Fibroblast of gingiva (primary cell): ENCODE results near the gene CCNI2.

ENCODE experiments used
- DNase-seq: peaks from one replicate; pipeline ENCODE4 v3.0.0-alpha.2; 2011; ENCODE audit warnings: low read depth

CCNI2 gene

DNA sequence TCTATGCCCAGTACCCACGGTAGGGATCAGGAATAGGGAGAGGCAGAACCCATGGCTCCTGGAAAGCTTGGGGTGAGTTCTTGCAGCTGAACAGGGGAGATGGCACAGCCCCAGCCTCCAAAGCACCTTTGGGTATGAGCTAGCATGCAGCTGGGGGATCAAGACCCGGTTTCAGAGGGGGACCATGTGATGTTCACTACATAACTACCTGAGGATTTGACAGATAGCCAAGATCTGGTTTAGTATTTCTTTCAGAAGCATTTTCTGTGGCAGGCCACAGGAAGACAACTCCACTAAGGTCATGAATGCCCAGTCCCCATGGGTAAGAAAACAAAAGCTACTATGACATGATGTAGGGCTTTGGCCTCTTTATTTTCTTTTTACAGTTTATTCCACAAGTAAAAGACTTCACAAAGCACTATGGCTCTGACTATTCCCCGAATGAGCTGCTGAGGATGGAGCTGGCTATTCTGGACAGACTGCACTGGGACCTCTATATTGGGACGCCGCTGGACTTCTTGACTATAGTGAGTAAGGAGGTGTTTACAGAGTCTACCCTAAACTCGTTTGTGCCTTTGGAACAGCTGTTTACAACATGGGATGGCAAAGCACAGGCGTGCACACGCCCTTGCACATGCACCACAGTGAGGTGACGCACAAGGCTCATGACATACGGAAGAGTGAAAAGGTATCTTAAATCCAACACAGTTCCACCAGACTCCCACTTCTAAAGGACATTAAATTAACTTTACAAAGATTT is 3.4 kb downstream of the CCNI2 start:
- DNase-seq = no peak

- peak; percentile 93 for DNase-seq
Observed at GRCh38 chr5:132751444-132751843, 4.2 kb downstream of the CCNI2 start.

DNA sequence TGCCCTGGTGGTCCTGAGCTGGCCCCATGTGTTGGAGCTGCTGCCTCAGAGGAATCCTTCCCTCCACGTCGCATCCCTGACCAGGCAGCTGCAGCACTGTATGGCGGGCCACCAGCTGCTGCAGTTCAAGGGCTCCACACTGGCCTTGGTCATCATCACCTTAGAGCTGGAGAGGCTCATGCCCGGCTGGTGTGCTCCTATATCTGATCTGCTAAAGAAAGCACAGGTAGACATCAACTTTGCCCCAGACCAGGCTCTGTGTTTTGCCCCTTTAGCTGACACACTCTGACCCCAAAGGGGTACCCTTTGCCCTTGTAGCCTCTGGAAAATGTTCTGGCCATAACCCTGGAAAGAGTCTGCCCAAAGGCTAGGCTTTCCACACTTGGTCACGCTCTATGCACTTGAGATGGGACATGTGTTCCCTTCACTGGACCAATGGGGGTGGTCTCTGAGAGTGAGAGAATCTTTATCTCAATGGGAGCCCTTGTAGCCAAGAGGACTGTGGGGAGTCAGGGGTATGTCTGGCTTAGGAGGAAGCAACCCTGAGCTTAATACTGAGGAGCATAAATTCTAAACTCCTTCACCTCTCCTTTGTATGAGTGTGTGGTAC is 4.8 kb downstream of the CCNI2 start:
- DNase-seq = no peak

- no peak for DNase-seq
Observed at GRCh38 chr5:132752581-132753125, 5.4 kb downstream of the CCNI2 start.

DNA sequence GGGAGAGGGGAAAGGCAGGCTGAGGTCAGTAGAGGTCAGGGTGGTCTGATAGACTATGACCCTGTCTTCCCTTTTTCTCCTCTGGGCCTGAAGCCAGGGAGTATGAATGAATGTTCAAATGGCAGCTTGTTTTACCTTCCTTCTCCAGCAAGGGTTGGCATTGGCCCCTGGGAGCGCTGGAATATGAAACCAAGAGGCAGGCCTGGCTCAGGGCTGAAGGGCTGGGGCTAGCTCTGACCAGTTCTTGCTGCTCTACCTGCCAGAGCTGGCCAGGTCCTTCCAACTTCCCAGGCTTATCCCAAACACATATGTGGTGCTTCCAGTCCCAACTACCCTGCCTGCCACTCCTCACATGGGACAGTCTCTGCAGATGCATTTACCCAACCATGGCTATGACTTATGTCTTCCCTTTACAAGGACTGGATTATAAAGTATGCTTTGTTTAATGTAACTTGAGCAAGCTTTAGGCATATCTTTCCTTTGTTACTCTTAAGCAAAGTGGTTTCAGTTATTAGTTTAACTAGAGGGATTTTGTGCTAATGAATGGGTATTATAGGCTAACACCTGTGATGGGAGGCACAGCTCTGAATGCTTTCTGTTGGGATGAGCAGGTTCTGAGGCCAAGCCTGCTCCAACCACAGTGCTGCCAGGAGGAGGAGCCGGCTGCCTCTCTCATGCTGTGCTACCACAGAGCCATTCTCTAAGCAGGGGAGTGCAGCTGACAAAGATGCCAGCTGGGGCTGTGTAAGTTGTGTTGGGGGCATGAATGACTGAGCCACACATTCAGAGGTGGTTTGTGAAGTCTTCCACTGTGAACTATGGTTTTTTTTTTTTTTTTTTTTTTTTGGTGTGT is 6.1 kb downstream of the CCNI2 start:
- no peak for DNase-seq

GRCh38 chr5:132754111-132754510 is 6.9 kb downstream of the CCNI2 start:
- DNase-seq = no peak

- DNase-seq = peak; percentile 29
Observed at GRCh38 chr5:132754947-132755346, 7.7 kb downstream of the CCNI2 start.

- no peak for DNase-seq
Observed at GRCh38 chr5:132756542-132756941, 9.3 kb downstream of the CCNI2 start.

DNA sequence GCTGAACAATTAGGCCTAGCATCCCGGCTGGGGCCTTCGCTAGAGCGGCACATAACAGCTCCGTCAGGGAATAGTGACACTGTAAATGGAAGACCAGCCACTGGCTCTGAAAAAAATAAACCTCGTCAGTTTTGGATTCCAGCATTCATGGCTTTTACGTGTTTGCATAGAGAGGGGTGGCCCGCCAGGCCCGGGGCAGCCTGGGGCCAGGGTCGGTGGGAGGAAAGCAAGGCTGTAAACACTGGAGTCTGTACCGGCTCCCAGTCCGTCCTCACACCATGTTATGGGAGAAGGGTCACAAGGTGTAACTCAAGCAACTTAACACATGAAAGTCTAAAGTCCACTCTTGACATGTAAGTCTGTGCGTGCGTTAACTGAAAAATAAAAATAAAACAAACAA is 11.2 kb downstream of the CCNI2 start:
- DNase-seq = no peak

- no peak for DNase-seq
Observed at GRCh38 chr5:132759114-132760048, 12.2 kb downstream of the CCNI2 start.

DNA sequence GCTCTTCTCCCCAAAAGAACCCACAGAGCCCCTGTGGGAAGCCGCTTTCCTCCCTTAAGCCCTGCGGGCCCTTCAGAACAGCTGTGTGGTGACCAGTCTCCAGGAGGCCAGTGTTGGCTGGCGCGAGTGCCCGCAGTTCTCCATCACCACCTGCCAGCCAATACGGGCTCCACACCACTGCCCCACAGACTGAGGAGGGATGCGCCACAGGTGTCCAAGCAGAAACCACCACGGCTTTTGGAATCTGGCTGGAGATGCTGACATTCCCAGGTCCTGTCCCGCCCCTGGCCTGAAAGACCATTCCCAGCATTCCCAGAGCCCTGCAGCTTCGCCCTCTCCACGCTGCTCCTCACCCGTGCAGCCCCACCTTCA is 12.8 kb downstream of the CCNI2 start:
- DNase-seq = no peak

DNA sequence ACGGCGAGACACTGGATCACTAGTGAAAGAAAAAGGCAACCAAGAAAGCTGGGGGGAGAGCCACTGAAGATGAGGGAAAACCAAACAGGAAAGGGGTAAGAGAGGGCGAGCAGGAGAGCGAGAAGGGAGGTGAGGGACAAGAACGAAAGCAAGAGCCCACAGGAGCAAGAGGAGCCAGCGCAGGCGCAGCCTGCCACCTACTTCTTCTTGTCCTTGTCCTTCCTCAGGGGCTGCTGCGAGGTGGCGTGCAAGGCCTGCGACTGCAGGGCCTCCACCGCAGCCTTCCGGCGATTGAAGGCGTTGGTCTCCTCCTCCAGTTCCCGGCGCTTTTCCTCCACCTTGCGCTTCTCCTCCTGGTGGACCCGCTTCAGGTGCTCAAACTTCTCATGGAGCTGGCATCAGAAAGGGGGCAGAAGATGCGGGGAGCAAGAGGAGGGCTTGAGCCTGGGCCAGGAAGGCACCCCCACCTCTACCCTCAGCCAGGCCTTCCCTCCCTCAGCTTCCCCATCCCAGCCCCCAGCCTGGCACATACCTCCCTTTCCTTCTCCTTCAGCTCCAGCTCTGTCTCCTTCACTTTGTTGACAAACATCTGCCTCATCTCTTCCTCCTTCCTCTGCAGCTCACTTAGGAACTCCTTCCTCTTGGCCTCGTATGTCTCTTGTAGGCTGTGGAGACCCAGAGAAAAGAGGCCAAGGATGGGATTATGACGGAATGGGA is 13.5 kb downstream of the CCNI2 start:
- DNase-seq = no peak

DNA sequence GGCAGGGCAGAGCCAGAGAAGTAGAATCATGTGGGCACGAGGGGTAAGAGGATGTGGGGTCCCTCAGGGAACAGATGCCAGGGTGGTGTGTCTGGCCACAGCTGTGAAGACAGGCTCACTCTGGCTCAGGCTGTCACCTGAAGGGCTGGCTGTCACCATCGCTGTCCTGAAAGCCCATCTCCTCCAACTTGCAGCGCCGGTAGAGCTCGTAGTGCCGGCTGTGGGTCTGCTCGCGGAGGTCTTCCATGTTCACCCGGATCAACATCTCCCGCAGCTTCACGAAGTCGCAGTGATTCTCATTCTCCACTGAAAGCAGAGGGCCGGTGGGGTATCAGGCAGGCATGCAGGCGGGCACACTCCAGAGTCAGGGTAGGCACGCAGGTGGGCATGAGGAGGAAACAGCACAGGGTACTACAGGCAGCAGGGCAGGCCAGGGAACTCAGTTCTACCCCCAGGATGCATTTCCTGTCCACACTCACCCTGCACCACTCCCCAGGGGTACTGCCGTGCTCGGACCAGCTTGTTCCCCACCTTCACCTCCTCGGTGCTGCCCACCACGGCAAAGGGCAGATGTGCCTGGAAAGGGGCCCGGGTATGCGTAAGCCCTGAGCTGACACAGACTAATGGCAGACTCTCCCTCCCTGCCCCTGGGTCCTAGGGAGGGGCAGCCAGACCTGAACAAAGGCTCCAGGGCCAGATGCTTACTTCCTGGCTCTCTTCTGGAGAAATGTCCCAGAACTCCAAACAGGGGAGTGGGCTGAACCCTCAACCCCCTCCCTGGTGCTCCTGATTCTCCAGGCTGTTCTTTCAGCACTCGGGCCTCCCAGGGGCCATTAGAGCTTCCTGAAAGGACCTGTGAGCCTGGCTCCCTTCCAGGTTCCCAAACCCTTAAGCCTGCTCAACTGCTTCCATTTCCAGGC is 14.4 kb downstream of the CCNI2 start:
- no peak for DNase-seq

- no peak for DNase-seq
Observed at GRCh38 chr5:132762246-132763000, 15.2 kb downstream of the CCNI2 start.

DNA sequence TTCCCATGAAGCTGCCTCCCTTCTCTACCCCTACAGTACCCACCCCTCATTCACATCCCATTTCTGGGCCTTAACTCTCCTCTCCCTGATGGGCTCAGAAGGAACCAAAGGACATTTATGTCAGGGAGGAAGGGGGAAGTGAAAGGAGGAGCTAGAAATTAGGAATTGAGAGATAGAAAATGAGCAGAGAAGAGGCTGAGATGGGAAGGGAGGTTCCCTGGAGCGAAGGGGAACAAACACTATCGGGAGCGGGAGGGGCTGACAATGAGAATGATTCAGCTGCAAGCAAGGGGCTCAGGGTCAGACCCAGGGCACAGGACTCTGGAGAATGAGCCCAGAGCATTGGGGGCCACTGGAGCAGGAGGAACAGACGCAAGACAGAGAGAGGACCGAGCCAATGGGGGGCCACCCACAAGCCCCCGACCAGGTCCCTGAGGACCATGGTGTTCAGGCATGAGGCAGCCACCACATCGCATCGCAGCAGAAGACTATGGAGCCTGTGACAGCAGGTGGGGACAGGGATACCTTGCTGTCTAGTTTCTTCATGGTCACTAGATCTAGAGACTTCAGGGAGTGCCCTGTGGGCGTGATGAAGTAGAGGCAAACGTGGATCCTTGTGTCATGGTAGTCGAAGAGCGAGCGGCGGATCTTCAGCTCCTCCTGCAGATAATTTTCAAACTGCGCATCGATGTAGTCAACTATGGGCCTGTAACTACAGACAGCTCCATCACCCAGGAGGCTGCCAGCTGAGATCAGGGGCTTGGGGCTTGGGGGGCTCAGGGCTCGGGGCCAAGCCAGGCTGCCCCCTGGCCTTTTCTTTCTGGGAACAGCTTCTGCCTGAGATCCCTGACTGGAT is 16.2 kb downstream of the CCNI2 start:
- no peak for DNase-seq

DNA sequence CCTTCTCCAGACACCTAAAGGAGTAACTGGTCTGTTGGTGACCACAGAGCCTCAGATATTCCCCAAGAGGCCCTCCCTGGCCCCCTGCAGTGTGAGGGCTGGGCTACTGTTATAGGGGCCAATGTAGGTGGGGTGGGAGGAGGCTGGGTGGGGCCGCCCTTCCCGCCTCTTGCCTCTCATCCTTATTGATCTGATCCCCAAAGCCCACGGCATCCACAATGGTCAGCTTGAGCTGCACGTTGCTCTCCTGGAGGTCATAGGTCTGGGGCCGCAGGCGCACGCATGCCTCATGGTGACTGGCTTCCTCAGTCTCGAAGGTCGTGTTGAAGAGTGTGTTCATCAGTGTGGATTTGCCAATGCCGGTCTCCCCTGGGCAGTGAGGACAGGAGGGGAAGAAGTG is 16.8 kb downstream of the CCNI2 start:
- no peak for DNase-seq

DNA sequence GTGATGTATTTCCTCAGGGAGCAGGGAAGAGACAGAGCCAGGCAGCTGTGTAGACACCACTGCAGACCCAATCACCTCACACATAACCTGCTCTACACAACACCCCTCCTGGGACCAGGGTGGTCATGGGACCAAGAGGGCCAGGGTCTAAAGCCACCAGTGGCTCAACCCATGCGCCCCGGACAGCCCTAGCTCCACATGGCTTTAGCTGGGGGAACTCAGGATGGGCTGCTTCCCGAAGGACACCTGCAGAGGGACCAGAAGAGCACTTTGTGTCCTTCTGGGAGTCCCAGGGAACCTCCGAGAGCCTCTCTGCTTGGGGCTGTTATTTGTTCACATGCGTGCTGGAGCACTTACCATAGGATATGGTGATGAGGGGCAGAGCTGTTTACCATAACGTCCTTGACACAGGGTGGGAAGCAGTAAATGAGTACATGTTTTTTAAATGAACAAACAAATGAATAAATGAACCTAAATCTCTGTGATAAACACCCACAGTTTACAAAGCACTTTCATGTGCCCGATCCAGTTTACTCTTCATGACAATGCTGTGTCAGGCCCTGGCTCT is 17.5 kb downstream of the CCNI2 start:
- no peak for DNase-seq
